Lung (tissue), 12 donors: Measurements from ENCODE around the gene HTT. TPM values are rescaled to one million over a fixed set of nuclear protein-coding genes. Genes with fewer than 3 reads are reported as not detected.

ENCODE experiments used
- ATAC-seq: fragments of 200-7000 bp; cut with Tn5 transposase; one replicate; pipeline ENCODE4 v1.9.1; 2020; ENCODE audit warnings: moderate number of reproducible peaks; ENCODE audit not compliant: insufficient read depth, low FRiP score
- DNase-seq, 3 donors: peaks; one replicate each; pipeline ENCODE4 v3.0.0-alpha.2; 2013 to 2017
- H3K27ac ChIP-seq, 2 donors: one replicate each; pipeline ENCODE4 v1.5.1; 2013; ENCODE audit warnings: mild to moderate bottlenecking in 2 of 2, moderate library complexity in 2 of 2, control low read depth in 1 of 2, inconsistent platforms in 1 of 2, low read depth in 1 of 2, low read length in 1 of 2
- H3K27me3 ChIP-seq, 3 donors: one replicate each; pipeline ENCODE4 v1.5.1; 2013; ENCODE audit warnings: low read length in 2 of 3; ENCODE audit not compliant: control insufficient read depth in 3 of 3, insufficient read depth in 3 of 3
- H3K36me3 ChIP-seq, 4 donors: one replicate each; pipeline ENCODE4 v1.5.1; 2013; ENCODE audit warnings: low read length in 4 of 4, mild to moderate bottlenecking in 1 of 4, moderate library complexity in 1 of 4; ENCODE audit not compliant: control insufficient read depth in 4 of 4, insufficient read depth in 4 of 4
- H3K4me1 ChIP-seq, 5 donors: one replicate each; pipeline ENCODE4 v1.5.1; 2013; ENCODE audit warnings: low read length in 5 of 5, mild to moderate bottlenecking in 2 of 5, moderate library complexity in 1 of 5; ENCODE audit not compliant: control insufficient read depth in 5 of 5, insufficient read depth in 5 of 5
- H3K4me3 ChIP-seq: one replicate; pipeline ENCODE4 v1.5.1; 2013; ENCODE audit warnings: mild to moderate bottlenecking, control low read depth, moderate library complexity
- H3K9ac ChIP-seq, 2 donors: one replicate each; pipeline ENCODE4 v1.5.1; 2013; ENCODE audit warnings: low read length in 2 of 2, control low read depth in 1 of 2; ENCODE audit not compliant: insufficient read depth in 1 of 2
- H3K9me3 ChIP-seq, 4 donors: one replicate each; pipeline ENCODE4 v1.5.1; 2013; ENCODE audit warnings: low read length in 3 of 4, mild to moderate bottlenecking in 1 of 4, moderate library complexity in 1 of 4; ENCODE audit not compliant: control insufficient read depth in 4 of 4, insufficient read depth in 3 of 4
- WGBS, 2 donors: extraction: QIAGEN DNeasy Blood & Tissue Kit; methylation state at CpG; one replicate each; pipeline ENCODE4 v1.1.7; 2013; 5-methylcytosine and 5-hydroxymethylcytosine counted together
- polyA plus RNA-seq, 2 donors: library from polyadenylated mRNA; stranded (reverse); fragments of 200-250 nt; gene quantifications; one replicate each; pipeline ENCODE4 v1.2.1, GENCODE V29; 2013
- total RNA-seq, 2 donors: library from RNA; depleted of rRNA in 1 of 2; stranded (reverse); fragments of >200 nt in 1 of 2; gene quantifications; one replicate each; pipeline ENCODE4 v1.2.1, GENCODE V29; 2014 to 2021
- TF ChIP-seq, protein P1 (sequence below): IDR thresholded peaks from 2 replicates; pipeline ENCODE4 v1.5.1; 2012; ENCODE audit warnings: mild to moderate bottlenecking; ENCODE audit errors: control extremely low read depth, extremely low read depth
- donor health status: control.
- donor health status: control.
- donor health status: Bipolar disorder and iron deficiency.
- donor health status: healthy.
- donor health status: DM: yes; HTN: yes; CAD: no.

HTT gene
- total and polyA plus RNA-seq, 4 donors: 17.0 to 109 (median 48.4) TPM

DNA sequence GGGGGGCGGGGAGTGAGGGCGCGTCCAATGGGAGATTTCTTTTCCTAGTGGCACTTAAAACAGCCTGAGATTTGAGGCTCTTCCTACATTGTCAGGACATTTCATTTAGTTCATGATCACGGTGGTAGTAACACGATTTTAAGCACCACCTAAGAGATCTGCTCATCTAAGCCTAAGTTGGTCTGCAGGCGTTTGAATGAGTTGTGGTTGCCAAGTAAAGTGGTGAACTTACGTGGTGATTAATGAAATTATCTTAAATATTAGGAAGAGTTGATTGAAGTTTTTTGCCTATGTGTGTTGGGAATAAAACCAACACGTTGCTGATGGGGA is 1.1 kb downstream of the HTT start:
- H3K27me3 ChIP-seq: no peaks in the 10 kb centered on the region
- ATAC-seq (no peak), DNase-seq (no peak)
- WGBS, 2 donors: 1% methylated on average over 8 of the region's 8 CpGs
- H3K36me3 ChIP-seq: peaks cover 0 to 1% (median 0%) of the 10 kb centered on the region in 4 donors
- peaks cover 1 to 14% (median 8%) of the 10 kb centered on the region in 5 donors for H3K4me1 ChIP-seq
- H3K27ac ChIP-seq: peak overlapping the region in 1 of 2 donors; percentile 28
- H3K9me3 ChIP-seq: no peaks in the 10 kb centered on the region
- H3K4me3 ChIP-seq: peak overlapping the region; percentile 20
- TF ChIP-seq, protein P1, sequence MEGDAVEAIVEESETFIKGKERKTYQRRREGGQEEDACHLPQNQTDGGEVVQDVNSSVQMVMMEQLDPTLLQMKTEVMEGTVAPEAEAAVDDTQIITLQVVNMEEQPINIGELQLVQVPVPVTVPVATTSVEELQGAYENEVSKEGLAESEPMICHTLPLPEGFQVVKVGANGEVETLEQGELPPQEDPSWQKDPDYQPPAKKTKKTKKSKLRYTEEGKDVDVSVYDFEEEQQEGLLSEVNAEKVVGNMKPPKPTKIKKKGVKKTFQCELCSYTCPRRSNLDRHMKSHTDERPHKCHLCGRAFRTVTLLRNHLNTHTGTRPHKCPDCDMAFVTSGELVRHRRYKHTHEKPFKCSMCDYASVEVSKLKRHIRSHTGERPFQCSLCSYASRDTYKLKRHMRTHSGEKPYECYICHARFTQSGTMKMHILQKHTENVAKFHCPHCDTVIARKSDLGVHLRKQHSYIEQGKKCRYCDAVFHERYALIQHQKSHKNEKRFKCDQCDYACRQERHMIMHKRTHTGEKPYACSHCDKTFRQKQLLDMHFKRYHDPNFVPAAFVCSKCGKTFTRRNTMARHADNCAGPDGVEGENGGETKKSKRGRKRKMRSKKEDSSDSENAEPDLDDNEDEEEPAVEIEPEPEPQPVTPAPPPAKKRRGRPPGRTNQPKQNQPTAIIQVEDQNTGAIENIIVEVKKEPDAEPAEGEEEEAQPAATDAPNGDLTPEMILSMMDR: no peak
- peak overlapping the region; percentile 76 to 88 for H3K9ac ChIP-seq

DNA sequence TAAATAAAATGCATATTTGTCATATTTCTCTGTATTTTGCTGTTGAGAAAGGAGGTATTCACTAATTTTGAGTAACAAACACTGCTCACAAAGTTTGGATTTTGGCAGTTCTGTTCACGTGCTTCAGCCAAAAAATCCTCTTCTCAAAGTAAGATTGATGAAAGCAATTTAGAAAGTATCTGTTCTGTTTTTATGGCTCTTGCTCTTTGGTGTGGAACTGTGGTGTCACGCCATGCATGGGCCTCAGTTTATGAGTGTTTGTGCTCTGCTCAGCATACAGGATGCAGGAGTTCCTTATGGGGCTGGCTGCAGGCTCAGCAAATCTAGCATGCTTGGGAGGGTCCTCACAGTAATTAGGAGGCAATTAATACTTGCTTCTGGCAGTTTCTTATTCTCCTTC is 3.3 kb downstream of the HTT start:
- Histone ChIP-seq H3K9me3 (no peaks in the 10 kb centered on the region), H3K4me1 (peaks cover 1 to 14% (median 8%) of the 10 kb centered on the region in 5 donors), H3K27me3 (no peaks in the 10 kb centered on the region), H3K4me3 (no peak overlapping the region), H3K27ac (no peak overlapping the region), H3K36me3 (peaks cover 0 to 1% (median 0%) of the 10 kb centered on the region in 4 donors), H3K9ac (no peak overlapping the region)
- WGBS, 2 donors: 71 to 75% methylated on average over 2 of the region's 2 CpGs
- TF ChIP-seq, protein P1: no peak
- DNase-seq (no peak), ATAC-seq (no peak)

DNA sequence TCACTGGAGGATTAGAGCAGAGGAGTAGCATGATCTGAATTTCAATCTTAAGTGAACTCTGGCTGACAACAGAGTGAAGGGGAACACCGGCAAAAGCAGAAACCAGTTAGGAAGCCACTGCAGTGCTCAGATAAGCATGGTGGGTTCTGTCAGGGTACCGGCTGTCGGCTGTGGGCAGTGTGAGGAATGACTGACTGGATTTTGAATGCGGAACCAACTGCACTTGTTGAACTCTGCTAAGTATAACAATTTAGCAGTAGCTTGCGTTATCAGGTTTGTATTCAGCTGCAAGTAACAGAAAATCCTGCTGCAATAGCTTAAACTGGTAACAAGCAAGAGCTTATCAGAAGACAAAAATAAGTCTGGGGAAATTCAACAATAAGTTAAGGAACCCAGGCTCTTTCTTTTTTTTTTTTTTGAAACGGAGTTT is 5.2 kb downstream of the HTT start:
- Histone ChIP-seq H3K9ac (no peak overlapping the region), H3K4me3 (no peak overlapping the region), H3K36me3 (peaks cover 0 to 1% (median 0%) of the 10 kb centered on the region in 4 donors), H3K9me3 (no peaks in the 10 kb centered on the region), H3K27ac (no peak overlapping the region), H3K4me1 (peaks cover 1 to 10% (median 7%) of the 10 kb centered on the region in 5 donors), H3K27me3 (no peaks in the 10 kb centered on the region)
- TF ChIP-seq, protein P1: no peak
- ATAC-seq (no peak), DNase-seq (no peak)
- 33 to 69% methylated on average over 6 of the region's 6 CpGs for WGBS, 2 donors

DNA sequence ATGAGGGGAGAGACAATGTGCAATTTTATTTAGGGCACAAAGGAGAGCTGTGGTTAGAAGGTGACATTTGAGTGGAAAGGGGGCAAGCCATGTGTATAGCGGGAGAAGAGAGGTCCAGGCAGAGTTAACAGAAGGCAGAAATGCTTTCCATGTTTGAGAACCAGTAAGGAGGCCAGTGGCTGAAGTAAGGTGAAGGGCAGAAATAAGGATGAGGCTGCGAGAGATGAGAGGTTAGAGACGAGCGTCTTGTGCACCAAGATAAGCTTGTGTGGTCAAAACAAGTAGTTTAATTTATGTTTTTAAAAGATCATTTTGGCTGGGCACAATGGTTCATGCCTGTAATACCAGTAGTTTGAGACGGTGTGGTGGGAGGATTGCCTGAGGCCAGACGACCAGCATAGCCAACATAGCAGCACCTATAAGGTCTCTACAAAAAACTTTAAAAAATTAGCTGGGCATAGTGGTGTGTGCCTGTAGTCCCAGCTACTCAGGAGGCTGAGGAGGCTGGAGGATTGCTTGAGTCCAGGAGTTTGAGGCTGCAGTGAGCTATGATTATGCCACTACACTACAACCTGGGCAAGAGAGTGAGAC is 8.5 kb downstream of the HTT start:
- Histone ChIP-seq H3K4me1 (peaks cover 0 to 6% (median 0%) of the 10 kb centered on the region in 5 donors), H3K4me3 (no peak overlapping the region), H3K27ac (no peak overlapping the region), H3K9me3 (no peaks in the 10 kb centered on the region), H3K9ac (no peak overlapping the region), H3K27me3 (no peaks in the 10 kb centered on the region), H3K36me3 (peaks cover 0 to 7% (median 2%) of the 10 kb centered on the region in 4 donors)
- TF ChIP-seq, protein P1: no peak
- no peak for ATAC-seq
- WGBS, 2 donors: 71 to 82% methylated on average over 6 of the region's 6 CpGs
- no peak for DNase-seq
